ENCODE measurements around the gene MSANTD1.

DNA sequence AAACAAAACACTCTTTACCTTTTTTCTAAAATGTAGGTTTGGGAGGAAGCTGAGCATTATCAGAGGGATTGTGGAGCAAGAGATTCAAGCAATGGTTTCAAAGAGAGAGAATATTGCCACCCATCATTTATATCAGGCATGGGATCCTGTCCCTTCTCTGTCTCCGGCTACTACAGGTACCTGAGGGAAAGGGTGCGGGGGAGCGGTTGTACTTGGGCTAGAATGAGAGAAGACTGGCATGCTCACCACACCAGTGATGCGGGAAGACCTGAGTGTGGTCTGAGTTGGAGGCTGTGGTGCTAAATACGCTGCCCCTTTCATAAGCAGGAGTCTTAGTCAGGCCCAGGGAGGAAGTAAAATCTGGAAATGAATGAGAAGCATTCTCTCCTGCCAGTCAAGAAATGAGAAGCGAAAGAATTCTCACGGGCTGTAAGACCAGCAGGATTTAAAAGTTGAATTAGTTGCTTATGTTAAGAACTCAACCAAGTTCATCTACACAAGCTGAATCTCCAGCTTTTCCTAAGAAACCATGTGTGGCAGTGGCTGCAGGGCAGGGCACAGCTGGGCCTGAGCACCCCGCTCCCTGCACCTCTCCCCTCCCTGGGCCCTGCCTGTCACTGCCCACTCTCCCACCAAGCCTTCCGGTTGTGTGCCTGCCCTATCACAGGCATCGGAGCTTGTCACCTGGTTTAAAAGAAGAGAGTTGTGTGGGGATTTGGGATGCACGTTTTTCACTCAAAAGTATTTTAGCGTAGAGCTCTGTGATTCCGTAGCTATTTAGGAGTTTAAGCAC lies 24.8 kb upstream of the MSANTD1 start:
- TF ChIP-seq, protein P1, sequence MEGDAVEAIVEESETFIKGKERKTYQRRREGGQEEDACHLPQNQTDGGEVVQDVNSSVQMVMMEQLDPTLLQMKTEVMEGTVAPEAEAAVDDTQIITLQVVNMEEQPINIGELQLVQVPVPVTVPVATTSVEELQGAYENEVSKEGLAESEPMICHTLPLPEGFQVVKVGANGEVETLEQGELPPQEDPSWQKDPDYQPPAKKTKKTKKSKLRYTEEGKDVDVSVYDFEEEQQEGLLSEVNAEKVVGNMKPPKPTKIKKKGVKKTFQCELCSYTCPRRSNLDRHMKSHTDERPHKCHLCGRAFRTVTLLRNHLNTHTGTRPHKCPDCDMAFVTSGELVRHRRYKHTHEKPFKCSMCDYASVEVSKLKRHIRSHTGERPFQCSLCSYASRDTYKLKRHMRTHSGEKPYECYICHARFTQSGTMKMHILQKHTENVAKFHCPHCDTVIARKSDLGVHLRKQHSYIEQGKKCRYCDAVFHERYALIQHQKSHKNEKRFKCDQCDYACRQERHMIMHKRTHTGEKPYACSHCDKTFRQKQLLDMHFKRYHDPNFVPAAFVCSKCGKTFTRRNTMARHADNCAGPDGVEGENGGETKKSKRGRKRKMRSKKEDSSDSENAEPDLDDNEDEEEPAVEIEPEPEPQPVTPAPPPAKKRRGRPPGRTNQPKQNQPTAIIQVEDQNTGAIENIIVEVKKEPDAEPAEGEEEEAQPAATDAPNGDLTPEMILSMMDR (IDR thresholded peaks at IDR 0.05): no peak
- TF ChIP-seq EZH2 (IDR thresholded peaks at IDR 0.05; ENCODE audit: borderline replicate concordance, insufficient read depth, low read depth, low read length, poor library complexity, severe bottlenecking): no peak

Measured in B cell (primary cell).